ENCODE results near the gene PKP4. TPM values are rescaled to one million over a fixed set of nuclear protein-coding genes. Genes with fewer than 3 reads are reported as not detected.

The PKP4 gene
- total and polyA plus RNA-seq, 2 of the 8 experiments (the other 6 are each of a cell fraction or from before 2014, with no cell fraction given), result 48.2 to 88.0 TPM

DNA sequence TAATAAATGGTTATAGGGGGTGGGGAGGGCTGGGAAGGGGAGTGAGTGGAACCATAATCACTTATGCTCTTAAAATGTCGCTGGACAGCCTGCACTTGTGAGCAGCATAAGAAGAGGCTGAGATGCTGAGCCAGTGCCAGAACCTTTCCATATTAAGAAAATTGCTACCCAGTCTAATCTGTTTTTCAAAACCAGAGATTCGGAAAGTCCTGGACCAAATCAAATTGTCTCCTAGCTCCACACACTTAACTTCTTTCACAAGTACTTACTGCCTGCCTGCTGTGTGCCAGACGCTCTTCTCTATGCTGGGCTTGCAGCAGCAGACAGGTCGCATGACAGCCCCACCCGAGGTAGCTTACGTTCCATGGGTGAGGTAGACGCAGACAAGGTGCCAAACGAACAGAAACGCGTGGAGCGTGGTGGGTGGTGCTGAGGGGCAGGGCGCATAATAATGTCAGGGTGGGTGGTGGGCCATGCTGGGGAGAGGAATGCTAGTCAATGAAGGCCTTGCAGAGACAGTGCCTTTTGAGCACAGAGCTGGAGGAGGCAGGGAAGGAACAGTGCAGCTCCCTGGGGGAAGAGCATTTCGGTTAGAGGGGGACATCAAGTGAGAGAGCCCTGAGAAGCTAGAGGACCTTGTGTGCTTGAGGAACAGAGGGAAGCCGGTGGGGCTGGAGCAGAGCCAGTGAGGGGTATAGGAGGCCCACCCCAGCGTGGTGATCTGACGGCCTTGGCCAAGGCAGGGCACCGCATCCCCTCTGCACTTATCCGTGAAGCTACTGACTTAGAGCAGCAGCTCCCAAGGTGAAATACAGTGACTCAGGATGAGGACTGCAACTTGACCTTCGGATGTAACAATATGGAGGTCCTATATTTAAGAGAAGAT is 214.9 kb downstream of the PKP4 start:
- H2BK5ac ChIP-seq (ENCODE audit: low read depth, low read length), result no peak overlapping the region; the same call in 1 of the 2 replicates
- ChIA-PET CTCF (ENCODE audit: partially characterized antibody) (interaction anchor here (0.6 to 3.7 kb wide), 8 partner anchors 11 to 647 kb away, joined by 3 to 33 read pairs (median 4); no protein-coding TSS in a partner anchor), POLR2A (ENCODE audit: partially characterized antibody) (interaction anchor here (1.4 kb wide), 1 partner anchor 9 kb away, joined by 8 read pairs; no protein-coding TSS in a partner anchor)
- no peak overlapping the region for H3K14ac ChIP-seq (ENCODE audit: insufficient read length)
- no peaks in the 10 kb centered on the region for H4K20me1 ChIP-seq (replicated peaks in 1 of 2; ENCODE audit: control insufficient read depth in 1 of 2, insufficient read depth in 2 of 2, low read length in 2 of 2)
- no peak for TF ChIP-seq SP4 (IDR thresholded peaks at IDR 0.05; ENCODE audit: low read length)
- H3K23me2 ChIP-seq (ENCODE audit: low read depth, low read length), result no peaks in the 10 kb centered on the region
- H2BK20ac ChIP-seq (ENCODE audit: low read length), result no peak overlapping the region
- no peak overlapping the region for H3K4ac ChIP-seq (replicated peaks; ENCODE audit: insufficient read length, low read depth, low read length)
- H4K91ac ChIP-seq (replicated peaks; ENCODE audit: insufficient read length, low read length), result no peak overlapping the region
- no peak overlapping the region for H2BK120ac ChIP-seq (replicated peaks; ENCODE audit: low read depth, low read length)
- FAIRE-seq (no peak), DNase-seq (ENCODE audit: low read depth in 1 of 2, low spot score in 2 of 2) (no peak)
- no peak overlapping the region for H3K56ac ChIP-seq (replicated peaks; ENCODE audit: insufficient read length, low read depth, low read length)
- 85% methylated on average over 19 of the region's 19 CpGs; no CpG with 5 or more reads in 1 of the 2 experiments for WGBS, 2 experiments (ENCODE audit: extremely low coverage in 1 of 2, insufficient coverage in 1 of 2, insufficient read length in 1 of 2, insufficient replicate concordance in 2 of 2, low coverage in 1 of 2, low lambda C conversion rate in 2 of 2, missing lambda C conversion rate in 1 of 2)
- no peaks in the 10 kb centered on the region for H3K79me1 ChIP-seq (ENCODE audit: low read depth, low read length)
- H3K9me3 ChIP-seq (ENCODE audit: insufficient read depth in 2 of 2, low read depth in 1 of 2, low read length in 1 of 2), result no peaks in the 10 kb centered on the region
- peak overlapping the region; percentile 9; the same call in 1 of the 2 replicates for H2AK5ac ChIP-seq (ENCODE audit: low read depth, low read length)
- no peak overlapping the region for H4K5ac ChIP-seq (ENCODE audit: insufficient read length, low read depth, low read length)
- H3K79me2 ChIP-seq (ENCODE audit: control insufficient read depth in 1 of 2, insufficient read depth in 2 of 2, low read length in 2 of 2), result no peaks in the 10 kb centered on the region
- H3K27me3 ChIP-seq (replicated peaks in 1 of 4; ENCODE audit: control insufficient read depth in 3 of 4, extremely low read depth in 1 of 4, insufficient read depth in 3 of 4, low read length in 3 of 4), result no peaks in the 10 kb centered on the region
- H3K4me3 ChIP-seq (ENCODE audit: extremely low read depth in 1 of 4, insufficient read depth in 2 of 4, low read depth in 3 of 4, low read length in 4 of 4), result no peak overlapping the region
- H2BK12ac ChIP-seq (ENCODE audit: low read depth, low read length), result no peak overlapping the region
- H3K9ac ChIP-seq (replicated peaks in 1 of 4; ENCODE audit: extremely low read depth in 1 of 4, low read depth in 3 of 4, low read length in 3 of 4), result no peak overlapping the region
- peaks cover 18 to 63% (median 24%) of the 10 kb centered on the region in 4 experiments for H3K36me3 ChIP-seq (ENCODE audit: control insufficient read depth in 2 of 4, insufficient read depth in 4 of 4, low read length in 3 of 4)
- no peak overlapping the region for H2BK15ac ChIP-seq (ENCODE audit: low read length)
- H3K4me2 ChIP-seq (ENCODE audit: insufficient read depth in 1 of 2, low read depth in 2 of 2, low read length in 2 of 2), result no peak overlapping the region
- no peak overlapping the region for H4K8ac ChIP-seq (ENCODE audit: extremely low read depth, insufficient read depth, low read length)
- no peak overlapping the region for H3K23ac ChIP-seq (ENCODE audit: insufficient read length)
- H3K4me1 ChIP-seq (replicated peaks in 1 of 4; ENCODE audit: control insufficient read depth in 3 of 4, insufficient read depth in 4 of 4, low read length in 3 of 4), result no peaks in the 10 kb centered on the region; a peak in 1 of 7 replicates
- H3K27ac ChIP-seq (ENCODE audit: low read depth, low read length), result no peak overlapping the region
- no peak overlapping the region for H2AFZ ChIP-seq (ENCODE audit: low read length)
- no peak overlapping the region for H3K18ac ChIP-seq (ENCODE audit: extremely low read depth, low read length)
